Fibroblast of villous mesenchyme (primary cell): ENCODE measurements around the gene TNF. TPM values are rescaled to one million over a fixed set of nuclear protein-coding genes. Genes with fewer than 3 reads are reported as not detected.
"Not testable (repeated sequence)": the region's sequence is repeated elsewhere in the genome, so short reads cannot be mapped to it uniquely, and the experiment has no call there.

ENCODE experiments used
- DNase-seq: peaks from one replicate; pipeline ENCODE4 v3.0.0-alpha.2; 2010; ENCODE audit warnings: low read depth
- H3K4me3 ChIP-seq: 2 replicates; pipeline ENCODE4 v1.5.1; 2011; ENCODE audit warnings: low read depth, mild to moderate bottlenecking, low read length
- CTCF ChIP-seq: IDR thresholded peaks from 2 replicates; pipeline ENCODE4 v1.5.1; 2012; ENCODE audit warnings: low read depth, mild to moderate bottlenecking, low read length; ENCODE audit not compliant: insufficient read depth
- total RNA-seq: library from RNA; depleted of rRNA; stranded (reverse); fragments of >200 nt; gene quantifications from 2 replicates; pipeline ENCODE4 v1.2.3, GENCODE V29; 2012

Gene TNF
- total RNA-seq, 1 donor, result under 0.01 TPM

- peak; percentile 72 for DNase-seq
- TF ChIP-seq CTCF, result peak; percentile 61
- not testable (repeated sequence) for H3K4me3 ChIP-seq
Observed at GRCh38 chr6:31551371-31551770, 24.0 kb upstream of the TNF start.

GRCh38 chr6:31556307-31556706 lies 19.1 kb upstream of the TNF start:
- DNase-seq, result no peak
- no peak overlapping the region for H3K4me3 ChIP-seq
- TF ChIP-seq CTCF, result no peak

GRCh38 chr6:31557443-31558317 lies 17.7 kb upstream of the TNF start:
- DNase-seq, result no peak
- H3K4me3 ChIP-seq, result no peak overlapping the region
- TF ChIP-seq CTCF, result no peak

- DNase-seq, result no peak
- no peak for TF ChIP-seq CTCF
- no peak overlapping the region for H3K4me3 ChIP-seq
Observed at GRCh38 chr6:31558318-31558625, 17.1 kb upstream of the TNF start.

GRCh38 chr6:31558631-31559500 lies 16.5 kb upstream of the TNF start:
- H3K4me3 ChIP-seq, result no peak overlapping the region
- TF ChIP-seq CTCF, result no peak
- peak; percentile 30 for DNase-seq

GRCh38 chr6:31559606-31559957 lies 15.8 kb upstream of the TNF start:
- H3K4me3 ChIP-seq, result no peak overlapping the region
- DNase-seq, result no peak
- no peak for TF ChIP-seq CTCF
